Measurements from ENCODE around the gene ARHGAP27.
"Not testable (repeated sequence)": the region's sequence is repeated elsewhere in the genome, so short reads cannot be mapped to it uniquely, and the experiment has no call there.

The ARHGAP27 gene

GRCh38 chr17:45347444-45347843 lies 85.2 kb downstream of the ARHGAP27 start:
- H3K27me3 ChIP-seq (ENCODE audit: insufficient read depth, low read length), result no peaks in the 10 kb centered on the region
- H3K27ac ChIP-seq (ENCODE audit: low read depth, low read length), result no peak overlapping the region

GRCh38 chr17:45346216-45347015 lies 86.3 kb downstream of the ARHGAP27 start:
- peak overlapping the region; percentile 77 for H3K27ac ChIP-seq (ENCODE audit: low read depth, low read length)

More at GRCh38 chr17:45347444-45347843, 85.2 kb downstream of the ARHGAP27 start:
- 0 out of 2 replicates have a peak, but pooled peaks cover 3% of the 10 kb centered on the region for H3K36me3 ChIP-seq (ENCODE audit: insufficient read depth, low read length)
- H3K4me1 ChIP-seq (ENCODE audit: control insufficient read depth, insufficient read depth, low read length, unreplicated experiment), result peaks cover 23% of the 10 kb centered on the region
- no peaks in the 10 kb centered on the region for H3K79me2 ChIP-seq (ENCODE audit: control insufficient read depth, insufficient read depth, low read length, unreplicated experiment)
- no peak overlapping the region for H3K4me3 ChIP-seq (ENCODE audit: low read depth, low read length)
- no peak overlapping the region for H2AFZ ChIP-seq (ENCODE audit: low read length, unreplicated experiment)

GRCh38 chr17:45345554-45346215 lies 87.0 kb downstream of the ARHGAP27 start:
- peaks cover 38% of the 10 kb centered on the region for H3K4me1 ChIP-seq (ENCODE audit: control insufficient read depth, insufficient read depth, low read length, unreplicated experiment)
- H3K27ac ChIP-seq (ENCODE audit: low read depth, low read length), result peak overlapping the region; percentile 77
- H3K4me3 ChIP-seq (ENCODE audit: low read depth, low read length), result no peak overlapping the region
- H3K27me3 ChIP-seq (ENCODE audit: insufficient read depth, low read length), result no peaks in the 10 kb centered on the region
- H3K79me2 ChIP-seq (ENCODE audit: control insufficient read depth, insufficient read depth, low read length, unreplicated experiment), result no peaks in the 10 kb centered on the region
- H2AFZ ChIP-seq (ENCODE audit: low read length, unreplicated experiment), result peak overlapping the region; percentile 39
- H3K36me3 ChIP-seq (ENCODE audit: insufficient read depth, low read length), result no peaks in the 10 kb centered on the region

More at GRCh38 chr17:45346216-45347015, 86.3 kb downstream of the ARHGAP27 start:
- H2AFZ ChIP-seq (ENCODE audit: low read length, unreplicated experiment), result peak overlapping the region; percentile 39
- H3K27me3 ChIP-seq (ENCODE audit: insufficient read depth, low read length), result no peaks in the 10 kb centered on the region
- H3K36me3 ChIP-seq (ENCODE audit: insufficient read depth, low read length), result no peaks in the 10 kb centered on the region
- H3K4me1 ChIP-seq (ENCODE audit: control insufficient read depth, insufficient read depth, low read length, unreplicated experiment), result peaks cover 31% of the 10 kb centered on the region
- no peak overlapping the region for H3K4me3 ChIP-seq (ENCODE audit: low read depth, low read length)
- no peaks in the 10 kb centered on the region for H3K79me2 ChIP-seq (ENCODE audit: control insufficient read depth, insufficient read depth, low read length, unreplicated experiment)

GRCh38 chr17:45345246-45345553 lies 87.5 kb downstream of the ARHGAP27 start:
- Histone ChIP-seq H3K27me3 (ENCODE audit: insufficient read depth, low read length) (no peaks in the 10 kb centered on the region), H3K4me1 (ENCODE audit: control insufficient read depth, insufficient read depth, low read length, unreplicated experiment) (peaks cover 40% of the 10 kb centered on the region), H3K27ac (ENCODE audit: low read depth, low read length) (peak overlapping the region; percentile 77), H3K36me3 (ENCODE audit: insufficient read depth, low read length) (no peaks in the 10 kb centered on the region), H3K4me3 (ENCODE audit: low read depth, low read length) (no peak overlapping the region), H3K79me2 (ENCODE audit: control insufficient read depth, insufficient read depth, low read length, unreplicated experiment) (no peaks in the 10 kb centered on the region), H2AFZ (ENCODE audit: low read length, unreplicated experiment) (peak overlapping the region; percentile 36)

- H3K4me1 ChIP-seq (ENCODE audit: control insufficient read depth, insufficient read depth, low read length, unreplicated experiment), result peaks cover 47% of the 10 kb centered on the region
- H3K27ac ChIP-seq (ENCODE audit: low read depth, low read length); H2AFZ ChIP-seq (ENCODE audit: low read length, unreplicated experiment); H3K4me3 ChIP-seq (ENCODE audit: low read depth, low read length); H3K36me3 ChIP-seq (ENCODE audit: insufficient read depth, low read length); H3K27me3 ChIP-seq (ENCODE audit: insufficient read depth, low read length); H3K79me2 ChIP-seq (ENCODE audit: control insufficient read depth, insufficient read depth, low read length, unreplicated experiment): not testable (repeated sequence)
Observed at GRCh38 chr17:45343967-45344664, 88.6 kb downstream of the ARHGAP27 start.

All from ACC112 (cell line).